ENCODE data around the gene CAMTA2.

The CAMTA2 gene

DNA sequence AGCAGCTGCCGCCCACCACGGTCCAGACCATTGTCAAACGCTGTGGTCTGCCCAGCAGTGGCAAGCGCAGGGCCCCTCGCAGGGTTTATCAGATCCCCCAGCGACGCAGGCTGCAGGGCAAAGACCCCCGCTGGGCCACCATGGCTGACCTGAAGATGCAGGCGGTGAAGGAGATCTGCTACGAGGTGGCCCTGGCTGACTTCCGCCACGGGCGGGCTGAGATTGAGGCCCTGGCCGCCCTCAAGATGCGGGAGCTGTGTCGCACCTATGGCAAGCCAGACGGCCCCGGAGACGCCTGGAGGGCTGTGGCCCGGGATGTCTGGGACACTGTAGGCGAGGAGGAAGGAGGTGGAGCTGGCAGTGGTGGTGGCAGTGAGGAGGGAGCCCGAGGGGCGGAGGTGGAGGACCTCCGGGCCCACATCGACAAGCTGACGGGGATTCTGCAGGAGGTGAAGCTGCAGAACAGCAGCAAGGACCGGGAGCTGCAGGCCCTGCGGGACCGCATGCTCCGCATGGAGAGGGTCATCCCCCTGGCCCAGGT, 34.8 kb upstream of the CAMTA2 start:
- no peak overlapping the region for H3K4me3 ChIP-seq (ENCODE audit: low read depth, low read length)
- H3K4me1 ChIP-seq: no peaks in the 10 kb centered on the region
- DNase-seq: no peak
- no peaks in the 10 kb centered on the region for H3K27me3 ChIP-seq
- TF ChIP-seq, protein P1, sequence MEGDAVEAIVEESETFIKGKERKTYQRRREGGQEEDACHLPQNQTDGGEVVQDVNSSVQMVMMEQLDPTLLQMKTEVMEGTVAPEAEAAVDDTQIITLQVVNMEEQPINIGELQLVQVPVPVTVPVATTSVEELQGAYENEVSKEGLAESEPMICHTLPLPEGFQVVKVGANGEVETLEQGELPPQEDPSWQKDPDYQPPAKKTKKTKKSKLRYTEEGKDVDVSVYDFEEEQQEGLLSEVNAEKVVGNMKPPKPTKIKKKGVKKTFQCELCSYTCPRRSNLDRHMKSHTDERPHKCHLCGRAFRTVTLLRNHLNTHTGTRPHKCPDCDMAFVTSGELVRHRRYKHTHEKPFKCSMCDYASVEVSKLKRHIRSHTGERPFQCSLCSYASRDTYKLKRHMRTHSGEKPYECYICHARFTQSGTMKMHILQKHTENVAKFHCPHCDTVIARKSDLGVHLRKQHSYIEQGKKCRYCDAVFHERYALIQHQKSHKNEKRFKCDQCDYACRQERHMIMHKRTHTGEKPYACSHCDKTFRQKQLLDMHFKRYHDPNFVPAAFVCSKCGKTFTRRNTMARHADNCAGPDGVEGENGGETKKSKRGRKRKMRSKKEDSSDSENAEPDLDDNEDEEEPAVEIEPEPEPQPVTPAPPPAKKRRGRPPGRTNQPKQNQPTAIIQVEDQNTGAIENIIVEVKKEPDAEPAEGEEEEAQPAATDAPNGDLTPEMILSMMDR (IDR thresholded peaks at IDR 0.05; ENCODE audit: low read depth, low read length): no peak
- H3K9me3 ChIP-seq: no peaks in the 10 kb centered on the region
- no peaks in the 10 kb centered on the region for H3K36me3 ChIP-seq

DNA sequence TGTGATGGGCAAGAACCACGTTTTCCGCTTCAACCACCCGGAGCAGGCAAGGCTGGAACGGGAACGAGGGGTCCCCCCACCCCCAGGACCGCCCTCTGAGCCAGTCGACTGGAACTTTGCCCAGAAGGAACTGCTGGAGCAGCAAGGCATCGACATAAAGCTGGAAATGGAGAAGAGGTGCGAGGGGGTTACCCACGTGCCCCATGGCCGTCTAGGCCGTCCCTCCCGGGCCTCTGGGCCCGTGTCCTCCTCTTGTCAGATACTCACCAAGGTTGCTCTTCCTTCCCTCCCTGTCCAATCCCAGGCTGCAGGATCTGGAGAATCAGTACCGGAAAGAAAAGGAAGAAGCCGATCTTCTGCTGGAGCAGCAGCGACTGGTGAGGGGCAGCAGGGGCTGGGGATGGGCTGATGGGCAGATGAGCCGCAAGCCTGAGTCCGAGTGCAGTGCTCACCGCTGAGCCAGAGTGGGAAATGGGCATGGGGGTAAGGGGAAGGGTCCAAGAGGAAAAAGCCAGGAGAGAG, 33.1 kb upstream of the CAMTA2 start:
- no peak for DNase-seq
- Histone ChIP-seq H3K27me3 (no peaks in the 10 kb centered on the region), H3K9me3 (no peaks in the 10 kb centered on the region), H3K4me3 (ENCODE audit: low read depth, low read length) (no peak overlapping the region), H3K36me3 (no peaks in the 10 kb centered on the region), H3K4me1 (no peaks in the 10 kb centered on the region)
- TF ChIP-seq, protein P1 (IDR thresholded peaks at IDR 0.05; ENCODE audit: low read depth, low read length): no peak

DNA sequence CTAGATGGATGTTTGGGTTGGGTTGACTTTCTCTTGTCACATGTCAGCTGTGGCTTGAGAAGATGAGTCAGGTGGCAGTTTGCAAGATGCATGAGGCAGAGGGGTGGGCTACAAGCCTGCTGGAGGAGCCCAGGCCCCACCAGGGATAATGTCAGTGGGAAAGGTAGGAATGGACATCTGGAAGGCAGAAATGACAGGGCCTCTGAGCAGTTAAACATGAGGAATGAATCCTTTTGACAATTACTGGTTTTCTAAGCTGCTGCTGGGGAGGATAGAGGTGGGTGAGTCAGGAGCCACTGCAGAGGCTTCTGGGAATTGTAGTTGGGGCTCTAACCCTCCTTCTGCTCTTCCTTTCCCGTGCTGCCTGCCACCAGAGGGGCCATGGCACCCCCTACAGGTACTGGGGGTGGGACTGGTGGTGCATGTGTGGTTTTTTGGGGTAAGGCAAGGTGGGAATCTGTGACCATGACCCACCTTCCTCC, 32.0 kb upstream of the CAMTA2 start:
- no peaks in the 10 kb centered on the region for H3K27me3 ChIP-seq
- no peaks in the 10 kb centered on the region for H3K4me1 ChIP-seq
- TF ChIP-seq, protein P1 (IDR thresholded peaks at IDR 0.05; ENCODE audit: low read depth, low read length): 0 out of 2 replicates have a peak, but pooled peaks have one; percentile 13
- no peak overlapping the region for H3K4me3 ChIP-seq (ENCODE audit: low read depth, low read length)
- DNase-seq: no peak
- no peaks in the 10 kb centered on the region for H3K9me3 ChIP-seq
- H3K36me3 ChIP-seq: no peaks in the 10 kb centered on the region

DNA sequence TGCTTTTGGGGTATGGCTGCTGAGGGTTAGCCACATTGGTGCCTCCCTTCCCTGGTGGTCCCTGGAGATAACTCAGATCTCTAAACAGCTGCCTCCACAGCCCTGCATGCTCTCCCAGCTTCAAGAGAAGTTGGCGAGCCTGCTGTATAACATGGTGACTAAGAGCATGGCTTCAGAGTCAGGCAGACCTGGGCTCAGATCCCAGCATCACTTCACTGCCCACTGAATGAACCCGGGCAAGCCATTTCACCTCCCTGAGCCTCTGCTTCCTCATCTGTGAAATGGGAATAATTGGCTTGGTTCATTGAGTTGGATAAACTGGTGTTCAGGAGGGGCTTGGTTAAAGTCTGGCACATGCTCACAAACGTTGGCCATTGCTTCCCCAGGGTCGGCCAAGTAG, 26.9 kb upstream of the CAMTA2 start:
- H3K4me3 ChIP-seq (ENCODE audit: low read depth, low read length): no peak overlapping the region
- H3K4me1 ChIP-seq: no peaks in the 10 kb centered on the region
- H3K9me3 ChIP-seq: no peaks in the 10 kb centered on the region
- DNase-seq: no peak
- H3K27me3 ChIP-seq: no peaks in the 10 kb centered on the region
- no peaks in the 10 kb centered on the region for H3K36me3 ChIP-seq
- TF ChIP-seq, protein P1 (IDR thresholded peaks at IDR 0.05; ENCODE audit: low read depth, low read length): no peak

DNA sequence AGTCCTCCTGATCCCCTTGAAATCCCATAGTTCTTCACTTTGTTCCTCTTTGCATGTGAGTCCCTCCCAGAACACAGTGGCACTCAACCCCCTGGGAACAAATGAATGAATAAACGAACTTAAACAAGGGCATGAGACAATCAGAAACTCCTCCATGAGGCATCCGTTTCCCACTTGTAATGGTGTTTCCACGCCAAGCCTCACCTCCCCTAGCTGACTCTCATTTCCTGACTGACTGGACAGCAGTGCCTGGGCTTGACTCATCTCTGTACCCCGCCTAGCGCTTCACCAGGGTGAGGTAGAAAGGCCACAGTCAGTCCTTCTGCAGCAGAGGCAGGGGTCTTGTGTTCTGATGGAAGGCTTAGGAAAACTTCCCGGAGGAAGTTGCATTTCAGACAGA, 24.5 kb upstream of the CAMTA2 start:
- TF ChIP-seq, protein P1 (IDR thresholded peaks at IDR 0.05; ENCODE audit: low read depth, low read length): no peak
- no peaks in the 10 kb centered on the region for H3K36me3 ChIP-seq
- no peak for DNase-seq
- no peaks in the 10 kb centered on the region for H3K9me3 ChIP-seq
- H3K4me3 ChIP-seq (ENCODE audit: low read depth, low read length): no peak overlapping the region
- H3K4me1 ChIP-seq: no peaks in the 10 kb centered on the region
- no peaks in the 10 kb centered on the region for H3K27me3 ChIP-seq

DNA sequence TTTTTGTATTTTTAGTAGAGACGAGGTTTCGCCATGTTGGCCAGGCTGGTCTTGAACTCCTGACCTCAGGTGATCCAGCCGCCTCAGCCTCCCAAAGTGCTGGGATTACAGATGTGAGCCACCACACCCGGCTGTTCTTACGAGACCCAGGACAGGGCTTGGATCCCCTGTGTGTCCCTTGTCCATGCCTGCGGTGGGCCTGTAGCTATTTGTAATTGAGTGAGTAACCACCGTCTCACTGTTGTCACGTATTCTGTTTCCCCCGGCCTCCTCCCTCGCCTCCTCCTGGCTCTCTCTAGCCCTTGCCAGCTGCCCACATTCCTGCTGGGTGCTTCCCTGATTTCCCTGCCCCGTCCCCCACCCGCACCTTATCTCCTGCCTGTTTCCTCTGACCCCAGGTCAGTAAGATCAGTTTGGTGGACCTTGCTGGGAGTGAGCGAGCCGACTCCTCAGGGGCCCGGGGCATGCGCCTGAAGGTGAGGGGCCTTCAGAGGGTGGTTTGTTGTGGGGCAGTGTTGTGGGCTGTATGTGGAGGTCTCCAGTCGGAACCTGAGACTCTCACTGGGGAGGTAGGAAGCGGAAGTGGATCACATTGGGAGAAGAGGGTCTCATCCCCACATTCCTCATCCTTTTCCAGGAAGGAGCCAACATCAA, 15.9 kb upstream of the CAMTA2 start:
- TF ChIP-seq, protein P1 (IDR thresholded peaks at IDR 0.05; ENCODE audit: low read depth, low read length): no peak
- H3K4me3 ChIP-seq (ENCODE audit: low read depth, low read length): no peak overlapping the region

More for the DNA sequence above, 15.9 kb upstream of the CAMTA2 start:
- no peaks in the 10 kb centered on the region for H3K9me3 ChIP-seq
- H3K36me3 ChIP-seq: no peaks in the 10 kb centered on the region
- DNase-seq: no peak
- no peaks in the 10 kb centered on the region for H3K27me3 ChIP-seq
- H3K4me1 ChIP-seq: no peaks in the 10 kb centered on the region

All from BE2C (cell line).